MM.1S (cell line): ENCODE results near the gene IPO11.

Experiments used
- EZH2 ChIP-seq: fragments of 300-600 bp; sonication (generic); optimal IDR thresholded peaks from 2 replicates; pipeline ENCODE3; 2017; ENCODE audit warnings: low read depth, mild to moderate bottlenecking, antibody characterized with exemption, low read length, mixed read lengths
- EZH2phosphoT487 ChIP-seq: fragments of 300-600 bp; sonication (generic); IDR thresholded peaks from 2 replicates; pipeline ENCODE4 v1.6.1; 2018; ENCODE audit warnings: antibody characterized with exemption, low read length
- TF ChIP-seq, protein P1 (sequence below): fragments of 300-600 bp; sonication (generic); IDR thresholded peaks from 2 replicates; pipeline ENCODE4 v1.5.1; 2016; ENCODE audit warnings: antibody characterized with exemption, low read length, mixed read lengths

DNA sequence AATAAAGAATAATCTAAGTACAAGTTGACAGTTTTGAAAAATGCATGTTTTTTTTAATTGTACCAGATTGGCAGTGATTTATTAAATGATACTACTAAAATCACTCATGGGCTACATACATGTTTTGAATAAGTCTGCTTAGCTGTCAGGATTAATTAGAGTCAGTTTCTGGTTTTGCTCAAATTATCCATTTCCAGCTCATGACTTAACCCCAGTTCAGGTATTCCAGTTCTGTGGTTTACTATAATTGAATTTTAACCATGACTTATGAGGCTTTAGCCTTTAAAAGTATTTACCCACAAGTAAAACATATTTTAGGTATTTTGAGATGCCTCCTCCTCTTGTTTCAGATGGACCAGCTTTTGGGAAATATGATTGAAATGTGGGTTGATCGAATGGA lies 148.2 kb downstream of the IPO11 start:
- TF ChIP-seq, protein P1, sequence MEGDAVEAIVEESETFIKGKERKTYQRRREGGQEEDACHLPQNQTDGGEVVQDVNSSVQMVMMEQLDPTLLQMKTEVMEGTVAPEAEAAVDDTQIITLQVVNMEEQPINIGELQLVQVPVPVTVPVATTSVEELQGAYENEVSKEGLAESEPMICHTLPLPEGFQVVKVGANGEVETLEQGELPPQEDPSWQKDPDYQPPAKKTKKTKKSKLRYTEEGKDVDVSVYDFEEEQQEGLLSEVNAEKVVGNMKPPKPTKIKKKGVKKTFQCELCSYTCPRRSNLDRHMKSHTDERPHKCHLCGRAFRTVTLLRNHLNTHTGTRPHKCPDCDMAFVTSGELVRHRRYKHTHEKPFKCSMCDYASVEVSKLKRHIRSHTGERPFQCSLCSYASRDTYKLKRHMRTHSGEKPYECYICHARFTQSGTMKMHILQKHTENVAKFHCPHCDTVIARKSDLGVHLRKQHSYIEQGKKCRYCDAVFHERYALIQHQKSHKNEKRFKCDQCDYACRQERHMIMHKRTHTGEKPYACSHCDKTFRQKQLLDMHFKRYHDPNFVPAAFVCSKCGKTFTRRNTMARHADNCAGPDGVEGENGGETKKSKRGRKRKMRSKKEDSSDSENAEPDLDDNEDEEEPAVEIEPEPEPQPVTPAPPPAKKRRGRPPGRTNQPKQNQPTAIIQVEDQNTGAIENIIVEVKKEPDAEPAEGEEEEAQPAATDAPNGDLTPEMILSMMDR: no peak
- TF ChIP-seq EZH2: no peak
- no peak for TF ChIP-seq EZH2phosphoT487
